Measurements from ENCODE around the gene LY6G6C.

Gene LY6G6C

DNA sequence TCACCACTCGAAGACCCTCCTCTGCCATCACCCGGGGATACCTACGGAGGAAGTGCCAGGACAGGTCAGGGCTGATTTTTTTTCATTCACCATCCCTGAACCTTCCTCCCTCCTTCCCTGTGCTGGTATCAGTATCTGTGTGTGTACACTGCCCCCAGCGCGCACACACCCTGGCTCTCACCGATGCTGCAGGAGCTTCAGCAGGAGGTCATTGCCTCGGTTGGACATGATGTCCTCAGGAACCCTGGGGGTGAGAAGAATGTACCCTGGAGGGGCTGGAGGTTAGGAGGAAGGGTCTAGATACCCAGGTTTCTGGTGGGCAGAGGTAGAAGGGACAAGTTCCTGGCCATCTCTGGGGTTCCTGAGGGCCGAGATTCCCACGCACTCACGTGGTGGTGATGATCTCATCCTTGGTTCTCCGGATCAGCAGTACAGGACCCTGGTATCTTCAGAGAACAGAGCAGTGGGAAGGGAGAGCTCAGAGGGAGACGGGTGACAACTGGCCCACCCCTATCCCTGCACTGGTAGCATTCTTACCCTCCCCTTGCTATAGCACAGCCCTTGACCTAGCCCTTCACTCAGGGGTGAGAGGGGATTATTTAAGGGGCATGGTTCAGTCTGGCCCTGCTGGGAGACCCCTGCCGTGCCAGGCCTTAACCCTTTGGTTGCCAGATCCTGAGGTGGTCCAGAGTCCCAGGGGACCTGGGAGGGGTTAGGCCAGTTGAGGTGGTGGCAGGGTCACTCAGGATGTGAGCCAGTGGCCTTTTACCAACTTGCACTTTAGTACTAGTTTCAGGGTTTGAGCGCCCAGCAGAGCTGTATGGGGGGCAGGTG is 33.5 kb downstream of the LY6G6C start:
- H3K4me1 ChIP-seq (ENCODE audit: control insufficient read depth, insufficient read depth, low read length): peaks cover 7% of the 10 kb centered on the region; the same call in 1 of the 2 replicates
- H3K9me3 ChIP-seq (ENCODE audit: control insufficient read depth, insufficient read depth, low read length): no peaks in the 10 kb centered on the region
- H3K36me3 ChIP-seq (ENCODE audit: control insufficient read depth, insufficient read depth, low read length): peaks cover 71% of the 10 kb centered on the region
- no peak overlapping the region for H3K4me3 ChIP-seq (ENCODE audit: low read depth, low read length)
- H3K27ac ChIP-seq (ENCODE audit: low read depth, low read length): no peak overlapping the region
- H3K9ac ChIP-seq (ENCODE audit: low read depth, low read length): no peak overlapping the region
- H3K27me3 ChIP-seq (ENCODE audit: control insufficient read depth, insufficient read depth, low read length): no peaks in the 10 kb centered on the region

DNA sequence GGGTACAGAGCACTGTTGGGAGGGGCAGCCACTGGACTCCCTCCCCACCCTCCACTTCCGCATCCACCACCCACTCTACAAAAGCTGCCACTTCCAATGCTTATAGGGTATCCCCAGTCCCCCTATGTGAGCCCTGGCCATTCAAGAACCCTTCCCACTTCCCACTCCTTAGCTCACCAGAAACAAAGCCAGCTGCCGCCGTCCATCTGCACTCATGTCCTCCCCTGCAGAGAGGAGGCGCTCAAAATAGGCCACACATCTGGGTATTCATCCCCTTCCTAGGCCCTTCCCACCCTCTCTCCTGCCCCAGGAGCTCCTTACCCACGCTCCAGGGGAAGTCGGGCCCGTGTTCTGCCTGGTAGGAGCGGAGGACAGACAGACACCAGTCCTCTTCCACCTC is 34.2 kb downstream of the LY6G6C start:
- Histone ChIP-seq H3K9ac (ENCODE audit: low read depth, low read length) (no peak overlapping the region), H3K36me3 (ENCODE audit: control insufficient read depth, insufficient read depth, low read length) (peaks cover 64% of the 10 kb centered on the region), H3K9me3 (ENCODE audit: control insufficient read depth, insufficient read depth, low read length) (no peaks in the 10 kb centered on the region), H3K4me1 (ENCODE audit: control insufficient read depth, insufficient read depth, low read length) (peaks cover 7% of the 10 kb centered on the region; the same call in 1 of the 2 replicates), H3K27ac (ENCODE audit: low read depth, low read length) (no peak overlapping the region), H3K27me3 (ENCODE audit: control insufficient read depth, insufficient read depth, low read length) (peaks cover under 1% of the 10 kb centered on the region), H3K4me3 (ENCODE audit: low read depth, low read length) (no peak overlapping the region)

DNA sequence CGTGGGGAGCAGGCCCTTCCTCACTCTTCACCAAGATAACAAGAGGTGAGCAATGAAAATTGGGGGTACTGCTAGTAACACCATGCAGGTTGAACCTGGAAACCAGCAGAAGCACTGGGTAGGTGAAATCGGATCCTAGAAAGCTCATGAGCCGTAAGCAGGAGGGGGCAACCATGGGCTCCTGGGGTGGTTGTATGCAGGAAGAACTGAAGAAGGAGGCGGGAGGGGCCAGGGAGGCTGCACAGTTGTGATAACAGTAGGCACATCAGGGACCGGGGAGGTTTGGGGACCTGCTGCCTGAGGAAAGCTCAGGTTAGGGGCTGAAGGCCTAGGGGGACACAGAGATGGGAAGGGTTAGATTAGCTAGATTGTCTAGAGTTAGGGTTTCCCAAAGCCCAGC is 35.1 kb downstream of the LY6G6C start:
- no peak overlapping the region for H3K9ac ChIP-seq (ENCODE audit: low read depth, low read length)
- H3K9me3 ChIP-seq (ENCODE audit: control insufficient read depth, insufficient read depth, low read length): no peaks in the 10 kb centered on the region
- peaks cover 9% of the 10 kb centered on the region for H3K27me3 ChIP-seq (ENCODE audit: control insufficient read depth, insufficient read depth, low read length)
- no peak overlapping the region for H3K27ac ChIP-seq (ENCODE audit: low read depth, low read length)
- H3K4me3 ChIP-seq (ENCODE audit: low read depth, low read length): no peak overlapping the region
- H3K4me1 ChIP-seq (ENCODE audit: control insufficient read depth, insufficient read depth, low read length): peaks cover 7% of the 10 kb centered on the region; the same call in 1 of the 2 replicates
- peaks cover 58% of the 10 kb centered on the region for H3K36me3 ChIP-seq (ENCODE audit: control insufficient read depth, insufficient read depth, low read length)

DNA sequence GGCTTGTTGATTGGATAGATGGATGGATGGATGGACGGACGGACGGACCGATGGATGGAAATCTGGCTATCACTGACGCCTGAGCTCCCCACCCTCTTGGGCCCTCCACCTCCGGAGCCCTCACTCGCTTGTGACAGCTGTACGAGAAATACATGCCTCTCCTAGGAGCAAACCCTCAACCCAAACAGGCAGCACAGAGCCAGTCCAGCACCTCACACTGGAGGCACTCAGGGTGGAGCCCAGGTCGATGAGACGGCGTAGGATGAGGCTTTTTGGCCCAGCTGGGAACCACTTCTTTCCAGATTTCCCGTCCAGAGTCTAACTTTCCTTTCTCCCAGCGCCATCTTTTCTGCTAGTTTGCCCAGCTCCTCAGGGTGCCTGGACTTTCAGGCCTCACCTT is 38.0 kb downstream of the LY6G6C start:
- no peaks in the 10 kb centered on the region for H3K9me3 ChIP-seq (ENCODE audit: control insufficient read depth, insufficient read depth, low read length)
- peaks cover 10% of the 10 kb centered on the region; the same call in 1 of the 2 replicates for H3K4me1 ChIP-seq (ENCODE audit: control insufficient read depth, insufficient read depth, low read length)
- H3K27me3 ChIP-seq (ENCODE audit: control insufficient read depth, insufficient read depth, low read length): peaks cover 17% of the 10 kb centered on the region
- no peak overlapping the region for H3K9ac ChIP-seq (ENCODE audit: low read depth, low read length)
- H3K4me3 ChIP-seq (ENCODE audit: low read depth, low read length): peak overlapping the region; percentile 60
- H3K27ac ChIP-seq (ENCODE audit: low read depth, low read length): no peak overlapping the region
- peaks cover 29% of the 10 kb centered on the region for H3K36me3 ChIP-seq (ENCODE audit: control insufficient read depth, insufficient read depth, low read length)

DNA sequence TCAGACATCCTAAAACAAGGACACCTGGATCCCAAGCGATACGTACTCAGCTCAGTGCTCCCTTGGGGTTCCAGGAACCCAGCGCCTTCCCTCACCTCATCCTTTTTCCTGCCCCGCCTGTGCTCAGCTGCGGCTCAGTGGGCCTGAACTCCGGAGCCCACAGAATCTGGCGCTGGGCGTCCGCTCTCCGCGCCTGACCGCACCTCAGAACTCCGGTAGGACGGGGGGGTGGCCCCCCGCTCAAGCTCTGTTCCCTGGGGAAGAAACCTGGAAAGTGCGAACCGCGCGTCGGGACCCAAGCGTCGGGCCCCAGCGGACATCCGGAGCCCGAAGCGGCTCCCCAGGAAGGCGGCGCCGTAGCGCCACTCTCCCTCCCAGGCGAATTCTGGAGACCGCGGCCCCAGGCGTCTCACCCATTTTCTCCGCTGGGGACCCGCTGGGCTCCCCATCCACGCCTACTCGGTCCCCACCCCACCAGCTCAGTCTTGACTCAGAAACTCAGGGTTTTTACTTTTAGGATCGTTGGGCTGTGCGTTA is 40.3 kb downstream of the LY6G6C start:
- Histone ChIP-seq H3K27ac (ENCODE audit: low read depth, low read length) (no peak overlapping the region), H3K27me3 (ENCODE audit: control insufficient read depth, insufficient read depth, low read length) (peaks cover 17% of the 10 kb centered on the region), H3K36me3 (ENCODE audit: control insufficient read depth, insufficient read depth, low read length) (peaks cover 5% of the 10 kb centered on the region; the same call in 1 of the 2 replicates), H3K4me3 (ENCODE audit: low read depth, low read length) (peak overlapping the region; percentile 51), H3K9ac (ENCODE audit: low read depth, low read length) (no peak overlapping the region), H3K9me3 (ENCODE audit: control insufficient read depth, insufficient read depth, low read length) (no peaks in the 10 kb centered on the region), H3K4me1 (ENCODE audit: control insufficient read depth, insufficient read depth, low read length) (peaks cover 6% of the 10 kb centered on the region; the same call in 1 of the 2 replicates)

DNA sequence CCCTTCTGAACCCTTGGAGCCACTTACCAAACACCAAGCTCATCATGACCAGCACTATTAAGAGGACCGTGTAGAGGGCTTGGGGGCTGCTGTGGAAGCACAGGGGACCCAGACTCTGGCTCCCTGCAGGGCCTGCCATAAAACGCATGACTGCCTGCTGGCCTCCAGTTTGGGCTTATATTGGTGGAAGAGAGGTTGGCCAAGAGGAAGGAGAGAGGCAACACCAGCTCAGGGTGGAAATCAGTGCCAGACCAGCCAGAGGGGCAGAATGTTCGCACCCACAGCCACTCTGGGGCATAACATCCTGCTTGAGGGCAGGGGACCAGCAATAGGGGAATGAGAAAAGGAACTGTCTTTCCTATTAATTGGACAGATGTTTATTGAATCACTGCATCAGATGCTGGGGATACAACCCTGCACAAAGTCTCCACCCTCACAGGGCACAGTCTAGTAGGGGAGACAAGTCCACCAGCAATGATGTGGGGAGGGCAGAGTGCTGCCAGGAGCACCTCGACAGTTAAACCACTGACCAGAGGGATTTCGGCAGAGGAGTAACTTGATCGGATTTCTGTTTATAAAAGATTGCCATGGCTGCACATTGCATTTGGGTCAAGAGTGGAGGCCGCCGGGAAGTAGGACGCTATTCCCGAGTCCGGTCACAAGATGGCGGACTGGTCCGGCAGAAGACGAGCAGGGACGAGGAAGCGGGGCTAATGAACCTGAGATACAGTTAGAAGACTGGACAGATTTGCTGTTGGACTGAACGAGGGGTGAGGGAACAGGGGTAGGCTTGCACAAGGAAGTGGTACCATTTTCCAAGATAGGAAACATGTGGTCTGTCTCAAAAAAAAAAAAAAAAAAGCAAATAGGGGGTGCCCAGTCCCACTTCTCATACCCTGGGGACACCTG is 41.1 kb downstream of the LY6G6C start, which contains the start of gene LY6G5C:
Gene LY6G5C, minus strand, starts transcription at position 842 of the 909 bp plus-strand sequence. Its CDS starts 694 bp downstream, at position 148.
- Histone ChIP-seq H3K4me1 (ENCODE audit: control insufficient read depth, insufficient read depth, low read length) (peaks cover 6% of the 10 kb centered on the region; the same call in 1 of the 2 replicates), H3K27ac (ENCODE audit: low read depth, low read length) (no peak within 1 kb of the TSS), H3K27me3 (ENCODE audit: control insufficient read depth, insufficient read depth, low read length) (peaks cover 17% of the 10 kb centered on the region), H3K4me3 (ENCODE audit: low read depth, low read length) (peak within 1 kb of the TSS; percentile 51), H3K9me3 (ENCODE audit: control insufficient read depth, insufficient read depth, low read length) (no peaks in the 10 kb centered on the region), H3K36me3 (ENCODE audit: control insufficient read depth, insufficient read depth, low read length) (no peaks in the 10 kb centered on the region; the same call in 1 of the 2 replicates), H3K9ac (ENCODE audit: low read depth, low read length) (no peak within 1 kb of the TSS)

DNA sequence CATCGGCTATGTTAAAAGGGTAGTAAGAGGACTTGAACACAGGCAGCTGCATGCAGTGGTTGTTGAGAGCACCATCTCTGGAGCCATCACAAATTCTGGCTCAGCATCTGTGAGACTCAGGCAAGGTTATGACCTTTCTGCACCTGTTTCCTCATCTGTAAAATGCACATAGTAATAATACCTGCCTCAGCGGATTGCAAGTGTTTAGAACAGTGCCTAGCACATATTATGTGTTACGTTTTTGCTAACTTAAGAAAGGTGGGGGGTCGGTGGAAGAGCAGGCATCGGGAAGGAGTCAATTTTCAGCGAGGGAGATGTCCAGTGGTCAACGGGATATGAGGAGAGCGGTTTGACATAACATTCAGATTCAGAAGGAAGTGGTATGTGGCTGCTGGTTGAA is 43.6 kb downstream of the LY6G6C start:
- Histone ChIP-seq H3K9me3 (ENCODE audit: control insufficient read depth, insufficient read depth, low read length) (no peaks in the 10 kb centered on the region), H3K4me1 (ENCODE audit: control insufficient read depth, insufficient read depth, low read length) (0 out of 2 replicates have a peak, but pooled peaks cover 3% of the 10 kb centered on the region), H3K9ac (ENCODE audit: low read depth, low read length) (0 out of 2 replicates have a peak overlapping the region, but pooled peaks have one; percentile 23), H3K36me3 (ENCODE audit: control insufficient read depth, insufficient read depth, low read length) (peaks cover 4% of the 10 kb centered on the region; the same call in 1 of the 2 replicates), H3K4me3 (ENCODE audit: low read depth, low read length) (no peak overlapping the region), H3K27ac (ENCODE audit: low read depth, low read length) (no peak overlapping the region), H3K27me3 (ENCODE audit: control insufficient read depth, insufficient read depth, low read length) (peaks cover 17% of the 10 kb centered on the region)

DNA sequence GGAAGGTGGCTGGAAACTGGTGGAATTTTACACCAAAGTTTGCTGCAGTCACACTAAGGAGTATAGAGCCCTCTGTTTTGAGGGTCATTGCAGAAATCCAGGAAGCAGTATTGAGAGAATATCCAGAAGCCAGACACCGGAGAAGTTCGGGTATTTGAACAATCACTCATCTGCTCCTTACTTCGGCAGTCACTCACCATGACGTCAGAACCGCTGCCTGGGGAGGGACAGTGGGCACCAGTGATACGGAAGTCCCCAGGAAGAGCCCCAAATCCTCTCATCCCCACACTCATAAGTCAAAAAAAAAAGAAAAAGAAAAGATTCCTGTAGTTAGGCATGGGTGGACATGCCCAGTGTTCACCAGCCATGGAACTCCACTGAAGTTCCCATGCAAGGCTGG is 44.6 kb downstream of the LY6G6C start:
- Histone ChIP-seq H3K9me3 (ENCODE audit: control insufficient read depth, insufficient read depth, low read length) (no peaks in the 10 kb centered on the region), H3K4me1 (ENCODE audit: control insufficient read depth, insufficient read depth, low read length) (0 out of 2 replicates have a peak, but pooled peaks cover 3% of the 10 kb centered on the region), H3K9ac (ENCODE audit: low read depth, low read length) (no peak overlapping the region), H3K4me3 (ENCODE audit: low read depth, low read length) (no peak overlapping the region), H3K27me3 (ENCODE audit: control insufficient read depth, insufficient read depth, low read length) (peaks cover 11% of the 10 kb centered on the region), H3K36me3 (ENCODE audit: control insufficient read depth, insufficient read depth, low read length) (peaks cover 13% of the 10 kb centered on the region), H3K27ac (ENCODE audit: low read depth, low read length) (no peak overlapping the region)

DNA sequence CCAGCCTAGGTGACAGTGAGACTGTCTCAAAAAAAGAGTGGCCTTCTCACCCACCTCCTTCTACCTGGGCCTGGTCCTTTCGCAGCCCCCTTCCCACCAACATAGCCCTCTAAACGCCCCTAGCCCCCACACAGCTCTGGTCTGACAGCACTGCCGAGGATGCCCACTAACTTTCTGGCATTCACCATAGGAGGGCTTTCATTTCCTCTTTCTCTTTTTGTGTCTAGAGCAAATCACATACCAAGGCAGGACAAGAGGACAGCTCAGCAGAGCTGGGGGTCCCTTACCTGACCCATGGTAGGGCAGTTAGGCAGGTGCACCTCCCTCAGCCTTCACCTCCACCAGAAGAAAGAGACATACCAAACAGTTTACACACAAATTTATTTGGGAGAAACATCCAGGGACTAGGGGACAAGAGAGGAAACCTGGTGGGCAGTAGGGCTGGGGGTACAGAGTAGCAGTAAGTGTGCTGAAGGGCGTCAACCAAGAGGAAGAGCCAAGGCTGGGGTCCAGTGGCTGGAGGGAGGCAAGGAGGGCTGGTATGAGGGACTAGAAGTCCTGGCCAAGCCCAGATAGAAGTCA is 45.1 kb downstream of the LY6G6C start:
- Histone ChIP-seq H3K27ac (ENCODE audit: low read depth, low read length) (no peak overlapping the region), H3K4me3 (ENCODE audit: low read depth, low read length) (no peak overlapping the region), H3K27me3 (ENCODE audit: control insufficient read depth, insufficient read depth, low read length) (peaks cover 7% of the 10 kb centered on the region), H3K36me3 (ENCODE audit: control insufficient read depth, insufficient read depth, low read length) (peaks cover 18% of the 10 kb centered on the region), H3K9me3 (ENCODE audit: control insufficient read depth, insufficient read depth, low read length) (no peaks in the 10 kb centered on the region), H3K9ac (ENCODE audit: low read depth, low read length) (no peak overlapping the region), H3K4me1 (ENCODE audit: control insufficient read depth, insufficient read depth, low read length) (0 out of 2 replicates have a peak, but pooled peaks cover 3% of the 10 kb centered on the region)

DNA sequence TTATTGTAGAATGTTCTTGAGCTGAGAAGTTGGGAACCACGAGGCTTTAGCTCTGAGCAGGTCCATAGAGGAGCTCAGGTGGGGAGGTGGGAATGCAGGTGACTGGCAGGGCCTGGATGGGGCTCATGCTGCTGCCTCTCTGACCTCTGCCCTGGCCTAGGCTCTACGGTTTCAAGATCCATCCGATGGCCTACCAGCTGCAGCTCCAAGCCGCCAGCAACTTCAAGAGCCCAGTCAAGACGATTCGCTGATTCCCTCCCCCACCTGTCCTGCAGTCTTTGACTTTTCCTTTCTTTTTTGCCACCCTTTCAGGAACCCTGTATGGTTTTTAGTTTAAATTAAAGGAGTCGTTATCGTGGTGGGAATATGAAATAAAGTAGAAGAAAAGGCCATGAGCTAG is 51.9 kb downstream of the LY6G6C start, which contains the start of gene LY6G5B:
Gene LY6G5B, plus strand, starts transcription at position 301 of the 400 bp plus-strand sequence. CDS start 975 bp downstream, outside the sequence.
- no peaks in the 10 kb centered on the region for H3K9me3 ChIP-seq (ENCODE audit: control insufficient read depth, insufficient read depth, low read length)
- H3K4me1 ChIP-seq (ENCODE audit: control insufficient read depth, insufficient read depth, low read length): peaks cover 5% of the 10 kb centered on the region
- H3K27me3 ChIP-seq (ENCODE audit: control insufficient read depth, insufficient read depth, low read length): no peaks in the 10 kb centered on the region
- H3K27ac ChIP-seq (ENCODE audit: low read depth, low read length): no peak within 1 kb of the TSS
- no peak within 1 kb of the TSS for H3K9ac ChIP-seq (ENCODE audit: low read depth, low read length)
- peaks cover 60% of the 10 kb centered on the region for H3K36me3 ChIP-seq (ENCODE audit: control insufficient read depth, insufficient read depth, low read length)
- no peak within 1 kb of the TSS for H3K4me3 ChIP-seq (ENCODE audit: low read depth, low read length)

Data from HUES48 (cell line).